Right kidney (tissue), 1 donor: ENCODE measurements around the gene BARHL1.
A peak's percentile ranks its signal among the peaks of the same experiment; 100 is the strongest.
"Not testable (repeated sequence)": the region's sequence is repeated elsewhere in the genome, so short reads cannot be mapped to it uniquely, and the experiment has no call there.

ENCODE experiments used
- DNase-seq: peaks from one replicate; pipeline ENCODE4 v3.0.0-alpha.2; 2016

BARHL1 gene

DNA sequence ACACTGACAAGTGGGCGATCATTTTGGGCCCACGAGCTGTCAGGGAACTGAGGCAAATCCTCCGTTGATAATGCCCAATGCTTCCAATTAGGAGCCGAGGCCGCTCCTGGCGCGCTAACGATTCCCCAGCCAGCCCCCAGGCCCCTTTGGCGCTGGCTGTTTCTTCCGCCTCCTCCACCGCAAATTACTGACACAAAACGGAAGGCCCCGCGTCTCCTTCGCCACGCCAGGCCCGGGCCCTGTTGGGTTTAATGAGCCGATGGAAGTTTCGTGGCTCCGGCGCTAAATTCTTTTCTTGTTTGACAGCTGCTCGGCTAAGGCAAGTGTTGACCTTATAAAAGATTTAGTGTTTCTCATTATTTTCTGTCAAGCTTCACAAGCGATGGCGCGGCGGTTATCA lies 25.7 kb upstream of the BARHL1 start:
- peak; percentile 61 for DNase-seq

- DNase-seq = no peak
Measured at GRCh38 chr9:132557159-132557558, 25.2 kb upstream of the BARHL1 start.

DNA sequence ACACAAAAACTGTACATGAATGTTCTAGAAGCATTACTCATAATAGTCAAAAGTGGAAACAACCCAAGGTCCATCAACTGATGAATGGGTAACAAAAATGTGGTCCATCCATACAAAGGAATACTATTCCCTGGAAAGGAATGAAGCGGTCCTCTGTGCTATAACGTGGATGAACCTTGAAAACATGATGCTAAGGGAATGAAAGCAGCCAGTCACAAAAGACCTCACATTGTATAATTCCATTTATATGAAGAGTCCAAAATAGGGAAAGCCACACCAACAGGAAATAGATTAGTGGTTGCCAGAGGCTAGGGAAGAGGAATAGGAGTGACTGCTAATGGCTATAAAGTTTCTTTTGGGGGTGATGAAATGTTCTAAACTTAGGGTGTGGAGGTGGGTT lies 22.7 kb upstream of the BARHL1 start:
- DNase-seq = no peak

- DNase-seq = peak; percentile 34
Measured at GRCh38 chr9:132560616-132561202, 21.7 kb upstream of the BARHL1 start.

DNA sequence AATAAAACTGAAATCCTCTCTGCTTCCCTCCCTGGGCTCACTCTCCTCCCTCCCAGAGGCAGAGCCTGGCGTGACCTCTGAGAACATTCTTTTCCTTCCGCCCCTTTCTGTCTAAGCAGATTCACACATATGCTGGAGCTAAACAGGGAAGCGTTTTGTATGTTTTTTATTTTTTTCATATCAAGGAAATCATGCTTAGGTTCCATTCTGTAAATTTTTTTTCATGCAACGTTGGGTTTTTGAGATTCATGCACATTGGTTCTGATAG lies 20.2 kb upstream of the BARHL1 start:
- peak; percentile 13 for DNase-seq

DNA sequence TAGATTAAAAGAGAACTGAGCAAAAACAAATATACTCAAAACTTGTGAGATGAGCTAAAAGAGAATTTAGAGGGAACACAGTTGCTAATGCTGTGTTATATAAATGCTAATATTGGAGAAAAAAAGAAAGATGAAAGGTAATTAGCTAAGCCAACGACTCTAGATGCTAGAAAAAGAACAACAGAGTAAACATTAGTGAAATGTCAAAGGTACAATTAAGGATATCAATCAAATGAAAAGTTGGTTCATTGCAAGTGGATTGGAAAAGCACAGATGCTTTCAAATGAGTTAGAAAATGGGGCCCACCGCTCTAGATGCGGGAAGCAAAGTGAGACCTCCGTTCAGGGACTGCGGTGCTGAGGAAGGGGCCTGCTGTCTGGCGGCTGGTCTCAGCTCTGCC lies 17.9 kb upstream of the BARHL1 start:
- no peak for DNase-seq

DNA sequence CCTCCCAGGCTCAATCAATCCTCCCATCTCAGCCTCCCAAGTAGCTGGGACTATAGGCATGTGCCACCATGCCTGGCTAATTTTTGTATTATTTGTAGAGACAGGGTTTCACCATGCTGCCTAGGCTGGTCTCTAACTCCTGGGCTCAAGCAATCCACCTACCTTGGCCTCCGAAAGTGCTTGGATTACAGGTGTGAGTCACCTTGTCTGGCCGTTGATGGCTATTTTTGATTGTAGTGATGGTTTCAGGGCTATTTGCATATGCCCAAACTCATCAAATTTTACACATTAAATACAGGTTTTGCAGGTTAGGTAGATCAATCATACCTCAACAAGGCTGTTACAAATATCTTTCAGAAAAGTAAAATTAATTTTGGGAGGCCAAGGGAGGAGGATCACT lies 13.6 kb upstream of the BARHL1 start:
- DNase-seq = not testable (repeated sequence)

DNA sequence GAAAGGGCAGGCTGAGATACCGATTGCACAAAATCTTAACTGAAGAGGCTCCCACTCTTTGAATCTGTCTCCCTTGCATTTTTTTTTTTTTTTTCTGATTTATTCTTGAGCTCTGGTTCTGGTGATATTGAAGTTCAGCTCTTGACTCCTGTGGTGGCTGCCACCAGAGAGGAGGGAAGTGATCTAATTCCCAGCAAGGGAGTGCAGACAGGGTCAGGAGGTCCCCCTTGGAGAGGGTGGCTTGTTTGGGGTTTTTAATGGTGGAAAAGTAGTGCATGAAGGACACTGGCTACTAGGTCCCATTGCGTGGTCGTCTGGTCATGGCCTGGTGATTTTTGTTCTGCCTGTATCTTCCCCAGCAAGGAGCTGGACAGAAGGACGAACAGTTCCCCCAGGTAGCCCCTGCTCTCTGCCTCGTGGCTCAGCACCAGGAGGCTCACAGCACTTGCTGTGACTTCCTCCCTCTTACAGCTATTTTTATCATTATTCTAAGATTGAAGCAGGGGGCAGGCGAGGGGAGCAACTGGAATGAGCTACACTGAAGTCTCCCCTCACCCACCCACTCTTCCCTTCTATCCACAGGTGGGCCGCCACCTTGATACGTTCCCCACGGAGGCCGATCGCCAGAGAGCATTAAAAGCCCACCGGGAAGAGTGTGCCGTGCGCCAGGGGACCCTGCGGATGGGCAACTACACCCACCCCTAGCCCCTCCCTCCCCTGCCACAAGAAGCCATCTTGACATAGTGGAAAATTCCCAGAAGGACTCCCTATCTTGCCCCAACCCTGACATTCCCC lies 10.4 kb upstream of the BARHL1 start:
- DNase-seq = no peak

GRCh38 chr9:132572921-132573320 lies 9.5 kb upstream of the BARHL1 start:
- DNase-seq = no peak

GRCh38 chr9:132575005-132575609 lies 7.3 kb upstream of the BARHL1 start:
- peak; percentile 58 for DNase-seq

GRCh38 chr9:132575811-132576210 lies 6.6 kb upstream of the BARHL1 start:
- no peak for DNase-seq

DNA sequence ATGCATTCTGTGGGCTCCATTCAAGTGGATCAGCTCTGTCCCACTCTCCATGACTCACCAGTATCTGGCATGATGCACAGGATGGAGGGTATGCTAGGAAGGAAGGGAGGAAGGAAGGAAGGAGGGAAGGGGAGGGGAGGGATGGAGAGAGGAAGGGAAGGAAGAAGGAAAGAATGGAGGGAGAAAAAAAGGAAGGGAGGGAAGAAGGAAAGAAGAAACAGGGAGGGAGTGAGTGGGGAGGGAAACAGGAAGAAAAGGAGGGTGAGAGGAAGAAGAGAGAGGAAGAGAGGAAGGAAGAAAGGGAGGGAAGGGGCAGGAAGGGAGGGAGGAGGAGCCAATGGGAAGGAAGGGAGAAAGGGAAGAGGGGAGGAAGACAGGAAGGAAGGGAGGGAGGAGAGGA lies 5.3 kb upstream of the BARHL1 start:
- DNase-seq = no peak

GRCh38 chr9:132578367-132578932 lies 4.0 kb upstream of the BARHL1 start:
- no peak for DNase-seq

GRCh38 chr9:132579427-132579798 lies 3.0 kb upstream of the BARHL1 start:
- DNase-seq = no peak

DNA sequence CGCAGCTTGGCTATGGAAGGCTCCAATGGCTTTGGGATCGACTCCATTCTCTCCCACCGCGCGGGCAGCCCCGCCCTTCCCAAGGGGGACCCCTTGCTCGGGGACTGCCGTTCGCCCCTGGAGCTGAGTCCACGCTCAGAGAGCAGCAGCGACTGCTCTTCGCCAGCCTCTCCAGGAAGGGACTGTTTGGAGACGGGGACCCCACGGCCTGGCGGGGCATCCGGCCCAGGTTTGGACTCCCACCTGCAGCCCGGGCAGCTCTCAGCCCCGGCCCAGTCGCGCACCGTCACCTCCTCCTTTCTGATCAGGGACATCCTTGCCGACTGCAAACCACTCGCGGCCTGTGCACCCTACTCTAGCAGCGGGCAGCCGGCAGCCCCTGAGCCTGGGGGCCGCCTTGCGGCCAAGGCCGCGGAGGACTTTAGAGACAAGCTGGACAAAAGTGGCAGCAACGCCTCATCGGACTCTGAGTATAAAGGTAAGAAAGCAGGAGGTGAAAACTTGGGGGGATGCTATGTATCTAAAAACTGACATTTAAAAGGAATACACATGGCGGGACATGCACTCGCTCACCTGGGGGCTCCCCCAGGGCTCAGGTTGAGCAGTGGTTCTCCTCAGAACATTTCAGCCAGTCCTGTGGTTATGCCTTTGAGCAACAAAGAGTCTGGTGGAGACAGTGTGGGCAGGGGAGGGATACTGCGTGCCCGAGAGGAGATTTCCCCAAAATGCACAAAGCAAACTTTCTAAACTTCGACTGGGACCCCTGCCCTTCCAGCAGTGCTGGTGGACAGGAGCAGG lies 579 bp downstream of the BARHL1 start:
- peak; percentile 20 for DNase-seq

DNA sequence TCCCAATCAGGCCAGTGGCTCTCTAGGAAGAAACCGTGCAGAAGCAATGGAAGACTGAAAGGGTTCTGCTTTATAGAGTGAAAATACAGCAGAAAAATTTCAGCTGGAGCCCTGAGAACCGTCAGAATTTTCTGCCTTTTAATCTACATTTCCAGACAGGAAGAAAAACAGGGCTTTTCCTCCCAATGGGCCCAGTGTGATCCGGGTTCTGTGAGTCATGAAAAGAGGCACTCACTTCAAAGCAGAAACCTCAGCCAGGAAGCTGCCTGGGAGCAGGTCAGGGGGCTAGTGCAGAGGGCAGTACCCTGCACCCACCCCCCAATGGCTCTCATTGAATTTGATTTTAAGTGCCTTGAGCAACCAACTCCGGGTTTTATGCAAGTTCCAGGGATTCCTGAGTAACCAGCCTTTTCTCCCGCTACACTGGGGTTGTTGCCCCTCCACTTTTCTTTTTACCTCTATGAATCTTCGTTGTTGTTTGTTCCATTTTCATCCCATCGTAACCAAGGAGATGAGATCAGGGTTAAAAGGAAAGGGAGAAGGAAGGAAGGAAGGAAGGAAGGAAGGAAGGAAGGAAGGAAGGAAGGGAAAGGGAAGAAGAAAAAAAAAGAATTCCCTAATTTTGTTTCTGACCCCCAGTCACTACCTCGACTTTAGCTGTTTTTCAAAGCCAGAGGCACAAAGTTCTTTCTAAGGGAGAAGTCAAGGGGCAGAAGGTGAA lies 1.3 kb downstream of the BARHL1 start:
- no peak for DNase-seq

GRCh38 chr9:132584601-132585560 lies 2.5 kb downstream of the BARHL1 start:
- peak; percentile 29 for DNase-seq

DNA sequence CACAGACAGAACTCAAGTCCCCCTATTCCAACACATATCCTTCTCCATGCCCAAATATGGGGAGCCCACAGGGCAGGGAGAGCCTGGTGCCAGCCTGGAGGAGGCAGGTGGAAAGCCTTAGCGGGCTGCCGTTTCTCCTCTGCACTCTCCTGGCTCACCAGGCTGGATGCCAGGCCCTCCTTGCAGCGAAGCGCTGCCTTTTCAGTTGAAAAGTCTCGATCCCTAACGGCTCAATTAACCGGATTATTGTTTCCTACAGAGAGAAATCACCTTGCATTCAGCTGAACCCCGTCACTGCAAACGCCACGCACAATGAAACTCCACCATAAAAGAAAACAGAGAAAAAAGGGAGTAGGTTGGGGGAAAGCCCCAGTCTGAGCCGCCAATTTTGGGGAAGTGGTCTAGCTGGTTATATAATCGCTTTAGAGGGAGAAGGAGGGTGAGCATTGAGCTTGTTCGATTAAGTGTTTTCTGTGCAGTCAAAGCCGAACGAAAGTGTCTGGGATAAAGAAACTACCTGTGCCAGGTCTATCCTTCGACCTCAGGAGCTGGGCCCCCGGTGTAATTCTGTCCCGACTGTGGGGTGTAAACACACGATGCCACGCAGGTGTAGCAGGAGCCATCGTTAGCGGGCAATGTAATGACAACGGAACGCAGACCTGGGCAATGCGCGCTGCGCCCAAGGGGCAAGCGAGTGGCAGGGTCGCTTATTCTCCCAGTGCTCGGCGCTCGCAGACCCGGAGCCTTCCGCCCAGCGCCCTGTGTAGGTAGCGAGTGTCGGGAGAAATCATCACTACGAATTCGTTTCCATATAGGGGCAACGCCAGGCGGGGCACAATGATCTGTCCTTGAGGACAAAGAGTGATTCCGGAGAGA lies 3.8 kb downstream of the BARHL1 start:
- peak; percentile 63 for DNase-seq

DNA sequence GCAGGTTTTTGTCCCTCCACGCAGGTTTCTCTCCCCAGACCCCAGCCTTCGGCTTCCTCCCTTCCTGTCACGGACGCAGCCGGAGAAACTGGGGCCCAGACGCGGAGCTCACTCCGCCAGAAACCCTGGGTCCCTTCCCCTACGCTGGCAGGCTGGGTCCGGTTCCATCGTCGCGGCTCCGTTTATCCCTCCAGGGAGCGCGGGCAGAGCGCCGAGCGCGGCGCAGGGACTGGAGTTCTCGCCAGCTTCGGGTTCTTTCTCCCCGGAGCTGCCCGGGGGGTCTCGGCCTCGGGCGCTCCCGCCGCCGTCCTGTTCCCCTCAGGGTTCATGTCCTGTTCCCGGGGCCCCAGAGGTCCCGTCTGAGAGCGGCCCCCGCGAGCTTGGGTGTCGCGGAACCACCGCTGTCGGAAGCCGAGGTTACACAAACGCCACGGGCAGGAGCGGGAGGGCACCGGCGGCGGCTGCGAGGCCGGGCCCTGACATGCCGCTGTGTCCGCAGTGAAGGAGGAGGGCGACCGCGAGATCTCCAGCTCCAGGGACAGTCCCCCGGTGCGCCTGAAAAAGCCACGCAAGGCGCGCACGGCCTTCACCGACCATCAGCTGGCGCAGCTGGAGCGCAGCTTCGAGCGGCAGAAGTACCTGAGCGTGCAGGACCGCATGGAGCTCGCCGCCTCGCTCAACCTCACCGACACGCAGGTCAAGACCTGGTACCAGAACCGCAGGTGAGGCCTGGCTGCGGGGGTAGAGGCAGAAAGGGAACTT lies 4.6 kb downstream of the BARHL1 start:
- peak; percentile 69 for DNase-seq
